Fibroblast of skin of scalp (primary cell): ENCODE data around the gene CPT1C.

Experiments
- DNase-seq: peaks from one replicate; pipeline ENCODE4 v3.0.0-alpha.2; 2013

Gene CPT1C

GRCh38 chr19:49682274-49682673, 8.6 kb upstream of the CPT1C start:
- no peak for DNase-seq

- no peak for DNase-seq
Measured at GRCh38 chr19:49683814-49684250, 7.1 kb upstream of the CPT1C start.

GRCh38 chr19:49684251-49684982, 6.5 kb upstream of the CPT1C start:
- no peak for DNase-seq

GRCh38 chr19:49684983-49685553, 5.8 kb upstream of the CPT1C start:
- DNase-seq, result no peak

GRCh38 chr19:49685845-49686332, 5.0 kb upstream of the CPT1C start:
- no peak for DNase-seq

- DNase-seq, result no peak
Measured at GRCh38 chr19:49686503-49687088, 4.3 kb upstream of the CPT1C start.

- DNase-seq, result no peak
Measured at GRCh38 chr19:49687150-49687549, 3.8 kb upstream of the CPT1C start.

GRCh38 chr19:49687566-49688316, 3.2 kb upstream of the CPT1C start:
- no peak for DNase-seq

- no peak for DNase-seq
Measured at GRCh38 chr19:49688531-49689132, 2.3 kb upstream of the CPT1C start.

GRCh38 chr19:49689133-49690078, 1.5 kb upstream of the CPT1C start, which contains the start of gene ADM5:
Gene ADM5, plus strand, starts transcription at chr19:49689594. Its CDS starts 244 bp downstream, at chr19:49689838.
- no peak for DNase-seq

- no peak for DNase-seq
Measured at GRCh38 chr19:49690079-49690655, 749 bp upstream of the CPT1C start.

GRCh38 chr19:49691243-49692146, 579 bp downstream of the CPT1C start:
- DNase-seq, result peak; percentile 85

GRCh38 chr19:49692147-49692506, 1.2 kb downstream of the CPT1C start:
- no peak for DNase-seq

GRCh38 chr19:49696115-49696514, 5.2 kb downstream of the CPT1C start:
- DNase-seq, result no peak

- DNase-seq, result no peak
Measured at GRCh38 chr19:49696865-49697264, 5.9 kb downstream of the CPT1C start.

GRCh38 chr19:49699364-49699763, 8.4 kb downstream of the CPT1C start:
- no peak for DNase-seq

- DNase-seq, result no peak
Measured at GRCh38 chr19:49700563-49700962, 9.6 kb downstream of the CPT1C start.

GRCh38 chr19:49701271-49701786, 10.4 kb downstream of the CPT1C start:
- DNase-seq, result no peak

- no peak for DNase-seq
Measured at GRCh38 chr19:49704888-49705642, 14.1 kb downstream of the CPT1C start.
